VCaP (cell line): ENCODE measurements around the gene ARHGEF12.

Experiments used
- H3K27ac ChIP-seq: fragments of 450-650 bp; 2 replicates; pipeline ENCODE4 v1.5.1; 2017
- CTCF ChIP-seq: fragments of 450-650 bp; conservative IDR thresholded peaks from 2 replicates; pipeline ENCODE4 v1.5.1; 2017; ENCODE audit warnings: mild to moderate bottlenecking, moderate library complexity

Gene ARHGEF12

DNA sequence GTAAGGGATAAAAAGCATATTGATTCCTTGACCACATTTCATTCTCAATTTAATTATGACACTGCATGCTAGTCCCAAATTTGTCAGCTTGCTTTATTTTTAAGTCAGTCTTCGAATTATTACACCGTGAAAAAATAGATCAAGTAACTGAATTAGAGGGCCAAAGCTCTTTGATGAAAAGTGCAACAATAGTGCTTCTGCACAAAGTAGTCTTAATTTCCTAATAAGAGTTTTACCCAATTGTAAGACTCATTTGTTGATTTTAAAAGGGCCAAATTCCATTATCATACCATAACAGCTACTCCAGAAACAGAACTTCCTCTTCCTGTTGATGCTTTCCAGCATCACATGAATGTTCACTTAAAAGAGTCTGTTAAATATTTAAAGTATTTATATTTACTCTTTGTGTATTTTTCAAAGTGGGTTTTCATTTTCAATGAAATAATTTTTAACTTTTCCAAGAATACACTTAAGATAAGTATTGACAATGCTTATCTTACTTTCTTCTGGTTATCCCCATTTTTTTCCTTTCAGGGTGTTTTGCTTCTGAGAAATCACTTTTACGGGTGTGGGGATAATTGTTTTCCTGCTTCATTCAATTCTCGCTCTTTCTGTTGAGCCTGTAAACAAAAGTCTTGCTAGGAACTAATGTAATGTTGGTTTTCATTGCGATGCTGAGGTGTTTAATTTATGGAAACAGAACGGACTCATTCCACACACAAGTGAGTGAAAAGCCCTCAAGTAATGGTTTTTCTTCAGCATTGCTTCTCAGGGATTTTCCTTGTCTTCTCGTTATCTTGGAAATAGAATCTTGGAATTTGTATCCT lies 2.1 kb downstream of the ARHGEF12 start:
- H3K27ac ChIP-seq = peak overlapping the region; percentile 99
- TF ChIP-seq CTCF = no peak

- peak overlapping the region; percentile 99 for H3K27ac ChIP-seq
- TF ChIP-seq CTCF = no peak
Observed at GRCh38 chr11:120339394-120339890, 3.2 kb downstream of the ARHGEF12 start.

- no peak for TF ChIP-seq CTCF
- H3K27ac ChIP-seq = peak overlapping the region; percentile 99
Observed at GRCh38 chr11:120340529-120340928, 4.3 kb downstream of the ARHGEF12 start.

GRCh38 chr11:120342226-120342625 lies 6.0 kb downstream of the ARHGEF12 start:
- TF ChIP-seq CTCF = no peak

GRCh38 chr11:120342678-120343077 lies 6.5 kb downstream of the ARHGEF12 start:
- H3K27ac ChIP-seq = no peak overlapping the region
- no peak for TF ChIP-seq CTCF

More at GRCh38 chr11:120342226-120342625, 6.0 kb downstream of the ARHGEF12 start:
- no peak overlapping the region for H3K27ac ChIP-seq

DNA sequence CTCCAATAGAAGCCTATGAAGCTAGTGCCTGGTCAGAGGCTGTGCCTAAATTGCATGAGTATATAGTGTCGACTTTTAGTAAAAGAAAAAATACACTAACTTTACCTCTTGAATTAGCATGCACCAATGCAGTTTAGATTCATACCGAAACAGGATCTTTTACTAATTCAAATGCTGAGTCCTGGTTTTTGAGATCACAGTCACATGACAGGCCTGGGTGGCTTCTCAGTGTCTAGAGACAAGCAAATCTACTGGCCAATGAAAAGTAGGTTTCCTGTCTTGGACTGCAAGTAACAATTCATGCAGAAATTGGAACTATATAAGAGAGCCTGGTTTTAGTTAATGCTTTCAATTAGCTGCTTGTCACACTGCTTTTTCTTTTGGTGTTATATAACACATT lies 7.2 kb downstream of the ARHGEF12 start:
- TF ChIP-seq CTCF = no peak
- no peak overlapping the region for H3K27ac ChIP-seq

DNA sequence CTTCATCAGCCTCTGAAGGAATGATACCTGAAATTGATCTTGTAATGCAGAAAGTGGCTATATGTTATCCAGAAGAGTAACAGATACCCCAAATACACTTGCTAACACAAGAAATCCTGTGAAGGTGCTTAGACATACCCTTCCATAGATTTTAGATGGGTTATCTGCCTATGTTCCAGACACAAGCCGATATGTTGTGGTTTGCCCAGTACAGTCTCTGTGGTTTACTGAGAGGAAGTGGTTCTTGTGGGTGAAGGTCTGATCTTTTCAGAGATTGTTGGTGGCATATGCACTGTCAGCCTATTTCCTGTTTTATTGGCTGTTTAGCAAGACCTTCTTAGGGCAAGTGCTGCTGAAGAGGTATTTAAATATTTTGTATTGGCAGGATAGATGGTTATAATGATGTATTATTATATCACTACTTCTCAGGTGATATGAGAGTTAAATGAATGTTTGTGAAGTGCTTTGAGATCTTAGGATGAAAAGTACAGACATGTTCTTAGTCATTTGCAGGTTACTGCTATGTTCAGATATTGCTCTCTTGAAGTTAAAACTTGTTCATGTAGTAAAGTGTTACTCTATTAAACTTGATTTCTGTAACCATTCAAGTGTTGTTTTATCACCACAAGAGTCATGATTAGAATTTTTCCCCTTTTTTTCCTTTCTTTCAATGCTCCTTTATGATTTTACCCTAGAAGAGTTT lies 8.2 kb downstream of the ARHGEF12 start:
- TF ChIP-seq CTCF = no peak

More for the DNA sequence above, 8.2 kb downstream of the ARHGEF12 start:
- no peak overlapping the region for H3K27ac ChIP-seq
